ENCODE measurements around the gene TSPAN18. TPM values are rescaled to one million over a fixed set of nuclear protein-coding genes. Genes with fewer than 3 reads are reported as not detected.

The TSPAN18 gene
- total RNA-seq, 2 experiments from 2014 or later = 0.85 to 0.92 TPM

DNA sequence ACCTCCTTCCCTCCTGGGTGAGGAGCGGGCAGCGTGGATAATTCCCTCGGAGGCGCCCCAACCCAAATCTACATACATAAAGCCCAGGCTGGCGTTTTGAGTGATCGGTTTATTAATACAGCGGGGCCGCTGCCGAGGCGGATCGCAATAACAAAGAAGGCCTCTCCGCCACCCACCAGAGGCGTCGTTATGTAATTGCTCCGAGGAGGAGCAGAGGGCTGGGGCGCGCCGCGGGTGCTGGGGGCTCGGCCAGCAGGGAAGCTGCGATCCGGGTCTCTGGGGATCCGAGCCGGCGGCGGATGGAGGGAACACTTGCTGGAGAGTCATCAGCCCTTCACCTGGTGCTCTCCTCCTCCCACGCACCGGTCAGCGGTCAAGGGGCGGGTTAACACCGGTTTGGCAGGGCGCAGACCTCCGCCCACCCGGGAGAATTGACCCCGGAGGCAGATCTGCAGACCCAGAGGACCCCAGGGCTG is 230.3 kb downstream of the TSPAN18 start:
- Mint-ChIP-seq H3K4me1 (ENCODE audit: low read depth) (peaks cover 14% of the 10 kb centered on the region), H3K36me3 (ENCODE audit: low read depth) (no peaks in the 10 kb centered on the region), H3K9me3 (no peaks in the 10 kb centered on the region), H3K27ac (no peak overlapping the region), H3K4me3 (no peak overlapping the region), H3K27me3 (no peaks in the 10 kb centered on the region)
- intact Hi-C loops (cut with micrococcal nuclease) = no loop called here
- DNase-seq = no peak
- ChIA-PET POLR2A (no interaction called here), CTCF (no interaction called here)
- TF ChIP-seq, protein P1, sequence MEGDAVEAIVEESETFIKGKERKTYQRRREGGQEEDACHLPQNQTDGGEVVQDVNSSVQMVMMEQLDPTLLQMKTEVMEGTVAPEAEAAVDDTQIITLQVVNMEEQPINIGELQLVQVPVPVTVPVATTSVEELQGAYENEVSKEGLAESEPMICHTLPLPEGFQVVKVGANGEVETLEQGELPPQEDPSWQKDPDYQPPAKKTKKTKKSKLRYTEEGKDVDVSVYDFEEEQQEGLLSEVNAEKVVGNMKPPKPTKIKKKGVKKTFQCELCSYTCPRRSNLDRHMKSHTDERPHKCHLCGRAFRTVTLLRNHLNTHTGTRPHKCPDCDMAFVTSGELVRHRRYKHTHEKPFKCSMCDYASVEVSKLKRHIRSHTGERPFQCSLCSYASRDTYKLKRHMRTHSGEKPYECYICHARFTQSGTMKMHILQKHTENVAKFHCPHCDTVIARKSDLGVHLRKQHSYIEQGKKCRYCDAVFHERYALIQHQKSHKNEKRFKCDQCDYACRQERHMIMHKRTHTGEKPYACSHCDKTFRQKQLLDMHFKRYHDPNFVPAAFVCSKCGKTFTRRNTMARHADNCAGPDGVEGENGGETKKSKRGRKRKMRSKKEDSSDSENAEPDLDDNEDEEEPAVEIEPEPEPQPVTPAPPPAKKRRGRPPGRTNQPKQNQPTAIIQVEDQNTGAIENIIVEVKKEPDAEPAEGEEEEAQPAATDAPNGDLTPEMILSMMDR (IDR thresholded peaks at IDR 0.05) = no peak
- ATAC-seq = no peak

DNA sequence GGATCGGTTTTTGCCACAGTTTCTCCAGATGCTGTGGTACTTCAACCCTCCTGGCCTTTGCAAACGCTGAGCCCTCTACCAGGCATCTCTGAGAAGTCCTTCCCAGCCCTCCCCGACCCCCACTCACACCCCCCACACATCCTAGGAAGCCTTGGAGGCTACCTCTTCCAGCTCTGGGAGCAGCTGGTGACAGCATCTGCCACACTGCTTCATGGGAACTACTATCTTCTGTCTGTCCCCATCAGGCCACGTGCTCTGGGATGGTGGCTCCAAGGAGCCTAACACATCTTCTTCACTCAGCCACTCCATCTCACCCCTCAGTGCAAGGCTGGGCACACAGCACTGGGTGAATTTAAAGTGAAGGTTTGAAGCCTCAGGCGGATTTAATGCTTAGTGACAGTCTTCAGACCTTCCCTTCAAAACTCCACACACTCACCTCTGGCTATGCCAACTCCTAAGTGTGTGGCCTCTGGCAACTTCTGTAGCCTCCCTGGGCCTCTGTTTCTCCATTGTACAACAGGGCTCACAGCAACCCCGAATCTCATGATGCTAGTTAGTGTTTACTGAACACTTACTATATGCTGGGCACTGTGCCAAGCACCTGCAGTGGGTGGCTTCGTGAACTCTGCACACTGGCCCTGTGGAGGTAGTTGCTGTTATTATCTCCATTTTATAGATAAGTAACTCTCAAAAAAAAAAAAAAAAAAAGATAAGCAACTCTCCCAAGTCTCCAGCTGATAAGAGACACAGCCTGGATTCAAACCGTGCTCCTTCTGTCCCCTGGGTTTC is 231.2 kb downstream of the TSPAN18 start:
- H3K27ac Mint-ChIP-seq = no peak overlapping the region
- H3K4me1 Mint-ChIP-seq (ENCODE audit: low read depth) = peaks cover 14% of the 10 kb centered on the region
- no peak for DNase-seq
- intact Hi-C loops (cut with micrococcal nuclease) = no loop called here
- H3K27me3 Mint-ChIP-seq = no peaks in the 10 kb centered on the region
- ChIA-PET CTCF (interaction anchor here (1.5 to 2.5 kb wide), 2 partner anchors 11 to 22 kb away, joined by 3 to 17 read pairs; no protein-coding TSS in a partner anchor), POLR2A (interaction anchor here (1.1 kb wide), 1 partner anchor 10 kb away, joined by 3 read pairs; no protein-coding TSS in a partner anchor)
- no peaks in the 10 kb centered on the region for H3K36me3 Mint-ChIP-seq (ENCODE audit: low read depth)
- no peak overlapping the region for H3K4me3 Mint-ChIP-seq
- no peak for ATAC-seq
- TF ChIP-seq, protein P1 (IDR thresholded peaks at IDR 0.05) = no peak
- no peaks in the 10 kb centered on the region for H3K9me3 Mint-ChIP-seq

DNA sequence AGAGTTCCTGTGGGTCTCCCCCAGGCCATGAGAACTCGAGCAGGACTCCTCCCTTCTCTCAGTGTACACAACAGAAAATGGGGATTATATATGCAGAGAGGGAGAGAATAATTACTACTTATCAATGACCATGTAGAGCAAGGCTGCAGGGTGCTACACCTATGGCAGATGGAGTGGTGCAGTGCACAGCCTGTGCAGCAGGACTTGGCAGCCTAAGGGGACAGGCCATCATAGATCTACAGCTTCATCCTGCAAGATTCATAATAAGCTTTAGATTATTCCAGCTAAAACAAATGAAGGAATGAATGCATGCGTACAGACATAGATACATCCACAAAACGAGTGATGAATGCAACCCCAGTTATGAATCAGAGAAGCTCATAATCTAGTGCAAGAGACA is 232.3 kb downstream of the TSPAN18 start:
- POLR2A ChIA-PET = interaction anchor here (1.1 kb wide), 1 partner anchor 11 kb away, joined by 3 read pairs; no protein-coding TSS in a partner anchor
- CTCF ChIA-PET = interaction anchor here (0.7 to 2.5 kb wide), 9 partner anchors 9 to 151 kb away, joined by 3 to 17 read pairs (median 3); partner anchors contain the start of gene TP53I11
- Mint-ChIP-seq H3K9me3 (no peaks in the 10 kb centered on the region), H3K27ac (no peak overlapping the region), H3K27me3 (no peaks in the 10 kb centered on the region), H3K4me3 (no peak overlapping the region), H3K4me1 (ENCODE audit: low read depth) (peaks cover 14% of the 10 kb centered on the region), H3K36me3 (ENCODE audit: low read depth) (no peaks in the 10 kb centered on the region)
- no peak for ATAC-seq
- no peak for DNase-seq
- intact Hi-C loops (cut with micrococcal nuclease) = no loop called here
- TF ChIP-seq, protein P1 (IDR thresholded peaks at IDR 0.05) = no peak

DNA sequence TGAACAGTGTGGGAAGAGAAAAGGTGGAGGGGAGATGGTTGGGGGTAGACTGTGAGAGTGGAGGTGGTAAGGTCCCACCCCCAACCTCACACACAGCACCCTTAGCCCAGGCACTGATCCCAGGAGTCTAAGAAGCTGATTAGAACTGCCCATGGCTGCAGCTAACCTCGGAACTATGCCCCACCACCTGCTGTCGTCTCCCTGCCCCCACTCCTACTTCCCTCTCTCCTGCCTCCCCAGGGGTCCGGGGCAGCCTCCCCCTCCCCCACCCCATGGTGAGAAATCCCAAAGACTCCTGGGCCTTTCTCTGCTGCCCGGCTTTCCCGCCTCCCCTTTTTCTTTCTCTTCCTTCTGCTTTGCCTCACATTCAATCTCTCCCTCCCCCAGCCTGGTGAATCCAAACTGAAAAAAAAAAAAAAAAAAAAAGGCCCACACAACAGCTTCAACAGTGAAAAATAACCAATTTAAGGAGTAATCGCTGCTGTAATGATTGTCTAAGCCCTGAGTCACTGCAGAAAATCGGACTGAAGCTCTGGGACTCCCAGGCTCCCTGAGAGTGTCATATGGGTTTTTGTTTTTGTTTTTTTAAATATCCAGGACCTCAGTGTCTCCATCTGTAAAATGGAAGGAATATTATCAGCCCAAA is 233.6 kb downstream of the TSPAN18 start:
- ChIA-PET POLR2A (no interaction called here), CTCF (interaction anchor here (1.3 to 2.5 kb wide), 3 partner anchors 10 to 145 kb away, joined by 3 to 17 read pairs (median 4); partner anchors contain the start of gene TP53I11)
- Mint-ChIP-seq H3K9me3 (no peaks in the 10 kb centered on the region), H3K4me3 (no peak overlapping the region), H3K36me3 (ENCODE audit: low read depth) (no peaks in the 10 kb centered on the region), H3K27me3 (no peaks in the 10 kb centered on the region), H3K27ac (no peak overlapping the region), H3K4me1 (ENCODE audit: low read depth) (peaks cover 3% of the 10 kb centered on the region)
- TF ChIP-seq, protein P1 (IDR thresholded peaks at IDR 0.05) = no peak
- intact Hi-C loops (cut with micrococcal nuclease) = no loop called here
- ATAC-seq (no peak), DNase-seq (no peak)

Measured in activated CD8-positive, alpha-beta T cell treated with anti-CD3 and anti-CD28 coated beads for 36 hours (primary cell).